SKM-1 treated with dmso at 0.1 percent for 144 hours (cell line): ENCODE measurements around the gene CACNA1H.
A peak's percentile ranks its signal among the peaks of the same experiment; 100 is the strongest.

Experiments
- DNase-seq: peaks from one replicate; lab custom pipeline; 2025; ENCODE audit not compliant: unreplicated experiment; lab: John Stamatoyannopoulos, UW

The CACNA1H gene

DNA sequence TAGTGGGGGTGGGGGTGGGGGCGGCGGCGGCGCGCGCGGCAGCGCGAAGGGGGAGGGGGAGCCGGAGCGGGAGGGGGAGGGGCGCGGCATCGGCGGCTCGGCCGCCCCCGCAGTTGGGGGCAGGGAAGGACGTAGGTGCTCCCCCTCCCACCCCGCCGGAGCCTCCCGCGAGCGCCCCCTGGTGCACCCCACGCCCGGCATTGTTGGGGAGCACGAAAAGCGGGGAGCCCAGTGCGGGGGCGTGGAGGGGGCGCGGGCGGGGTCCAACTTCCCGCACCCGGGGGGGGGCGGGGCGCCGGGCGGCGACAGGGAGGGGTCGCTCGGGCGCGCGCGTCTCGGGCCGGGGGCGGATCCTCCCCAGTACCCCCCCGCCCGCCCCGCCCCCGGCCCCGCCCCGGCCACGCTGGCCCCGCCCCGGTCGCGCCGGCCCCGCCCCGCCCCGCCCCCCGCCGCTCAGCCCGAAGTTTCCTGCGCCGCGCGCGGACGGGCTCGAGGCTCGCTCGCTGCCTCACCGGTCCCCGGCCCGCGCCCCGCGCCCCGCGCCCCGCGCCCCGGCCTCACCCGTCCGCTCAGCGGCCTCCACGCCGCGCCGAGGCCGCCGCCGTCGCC lies at the start of gene CACNA1H:
TSS of gene CACNA1H (plus strand) at position 456 of the 609 bp plus-strand sequence. CDS start 632 bp downstream, outside the sequence.
- DNase-seq = no peak

DNA sequence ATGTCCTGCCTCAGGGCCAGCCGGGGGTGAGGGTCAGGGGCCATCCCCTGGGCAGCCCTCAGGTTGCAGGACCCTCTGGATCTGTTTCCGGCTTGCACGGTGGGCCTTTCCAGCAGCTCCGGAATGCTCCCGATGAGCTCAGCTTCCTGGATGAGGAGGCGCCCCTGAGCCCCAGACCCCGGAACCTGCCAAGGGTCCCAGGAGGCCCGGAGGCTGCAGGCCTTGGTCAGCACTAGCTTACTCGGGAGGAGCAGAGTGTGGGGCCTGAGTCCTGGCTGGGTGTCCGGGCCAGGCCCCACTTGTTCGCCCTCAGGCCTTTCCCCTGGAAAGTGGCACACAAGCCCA lies 49.3 kb upstream of the CACNA1H start:
- DNase-seq = no peak

DNA sequence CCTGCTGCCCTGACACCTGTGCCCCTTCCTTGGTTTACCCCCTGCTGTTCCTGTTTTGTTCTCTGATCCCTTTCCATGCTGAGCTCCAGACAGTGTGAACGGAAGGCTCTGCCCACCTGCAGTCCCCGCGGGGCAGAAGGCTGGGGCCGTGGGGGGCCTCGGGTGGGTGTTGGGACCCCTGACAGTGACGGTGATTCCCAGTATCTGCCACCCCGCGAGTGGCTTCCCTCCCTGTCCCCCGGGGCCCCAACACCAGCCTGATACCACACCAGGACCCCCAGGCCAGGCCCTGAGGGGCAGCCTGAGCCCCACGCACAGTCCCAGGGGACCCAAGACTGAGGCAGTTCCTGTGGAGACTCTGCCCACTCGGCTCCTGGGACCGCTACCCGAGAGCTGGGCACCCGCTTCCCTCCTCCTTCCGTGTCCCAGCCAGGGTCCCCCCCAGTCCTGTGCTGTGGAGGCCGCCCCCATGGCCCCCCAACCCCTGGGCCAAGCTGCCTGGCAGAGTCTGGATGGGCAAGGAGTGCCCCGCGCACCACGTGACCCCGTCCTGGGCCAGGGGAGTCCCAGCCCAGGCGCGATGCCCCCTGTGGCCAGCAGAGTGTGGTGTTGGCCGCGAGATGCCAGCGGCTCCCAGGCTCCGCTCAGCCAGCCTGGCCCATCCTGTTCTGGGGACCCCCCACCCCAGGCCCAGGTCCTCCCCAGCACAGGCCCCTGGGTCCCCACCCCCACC lies 46.9 kb upstream of the CACNA1H start:
- peak; percentile 1 for DNase-seq

DNA sequence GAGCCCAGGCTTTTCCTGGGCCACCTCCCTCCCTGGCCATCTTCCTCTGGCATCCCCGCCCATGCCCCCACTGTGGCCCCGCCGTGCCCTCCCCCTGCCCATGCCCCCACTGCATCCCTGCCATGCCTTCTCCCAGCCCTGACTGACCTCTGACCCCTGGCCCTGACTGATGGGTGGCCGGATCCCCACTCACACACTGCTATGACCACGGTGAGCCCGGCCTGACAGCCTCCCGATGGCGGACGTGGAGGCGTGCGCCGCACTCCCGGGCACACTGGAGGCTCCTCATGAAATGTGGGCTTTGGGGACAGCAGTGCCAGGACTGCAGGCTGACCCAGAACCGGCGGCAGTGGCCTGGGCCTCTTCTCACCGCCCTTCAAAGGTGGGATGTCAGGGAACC lies 46.2 kb upstream of the CACNA1H start:
- no peak for DNase-seq

DNA sequence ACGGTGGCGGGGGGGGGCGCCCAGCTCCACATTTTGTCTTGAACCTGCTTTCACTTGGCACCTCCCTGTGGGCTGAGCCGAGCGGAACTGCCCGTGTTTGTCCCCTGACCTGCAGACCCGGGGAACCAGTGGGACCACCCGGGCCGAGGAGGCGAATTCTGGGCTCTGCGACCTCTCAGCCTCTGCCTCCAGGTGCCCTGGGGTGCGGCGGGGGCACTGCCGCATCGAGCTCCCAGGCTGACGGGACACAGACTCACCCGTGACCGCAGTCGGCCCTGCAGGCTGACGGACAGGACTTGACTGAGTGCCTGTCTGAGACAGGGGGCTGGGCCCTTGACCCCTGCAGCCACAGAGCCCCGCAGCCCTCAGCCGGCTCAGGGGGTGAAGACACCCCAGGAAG lies 45.8 kb upstream of the CACNA1H start:
- no peak for DNase-seq

DNA sequence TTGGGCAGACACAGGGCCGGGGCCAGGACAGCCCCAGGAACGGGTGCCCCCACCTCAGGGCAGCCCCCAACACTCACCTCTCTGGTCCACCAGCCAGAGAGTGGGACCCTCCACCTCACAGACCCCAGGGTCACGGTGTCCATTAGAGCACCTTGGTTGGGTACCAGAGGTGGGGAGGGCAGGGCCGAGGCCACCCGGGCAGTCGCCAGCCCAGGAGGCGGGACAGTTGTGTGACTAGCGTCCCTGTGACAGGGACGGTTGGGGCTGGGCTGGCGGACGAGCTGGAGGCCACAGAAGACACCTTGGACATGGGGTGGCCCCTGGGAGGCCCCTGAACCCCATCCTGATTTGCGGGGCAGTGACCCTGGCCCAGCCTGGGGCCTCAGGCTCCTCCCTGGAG lies 45.2 kb upstream of the CACNA1H start:
- no peak for DNase-seq

DNA sequence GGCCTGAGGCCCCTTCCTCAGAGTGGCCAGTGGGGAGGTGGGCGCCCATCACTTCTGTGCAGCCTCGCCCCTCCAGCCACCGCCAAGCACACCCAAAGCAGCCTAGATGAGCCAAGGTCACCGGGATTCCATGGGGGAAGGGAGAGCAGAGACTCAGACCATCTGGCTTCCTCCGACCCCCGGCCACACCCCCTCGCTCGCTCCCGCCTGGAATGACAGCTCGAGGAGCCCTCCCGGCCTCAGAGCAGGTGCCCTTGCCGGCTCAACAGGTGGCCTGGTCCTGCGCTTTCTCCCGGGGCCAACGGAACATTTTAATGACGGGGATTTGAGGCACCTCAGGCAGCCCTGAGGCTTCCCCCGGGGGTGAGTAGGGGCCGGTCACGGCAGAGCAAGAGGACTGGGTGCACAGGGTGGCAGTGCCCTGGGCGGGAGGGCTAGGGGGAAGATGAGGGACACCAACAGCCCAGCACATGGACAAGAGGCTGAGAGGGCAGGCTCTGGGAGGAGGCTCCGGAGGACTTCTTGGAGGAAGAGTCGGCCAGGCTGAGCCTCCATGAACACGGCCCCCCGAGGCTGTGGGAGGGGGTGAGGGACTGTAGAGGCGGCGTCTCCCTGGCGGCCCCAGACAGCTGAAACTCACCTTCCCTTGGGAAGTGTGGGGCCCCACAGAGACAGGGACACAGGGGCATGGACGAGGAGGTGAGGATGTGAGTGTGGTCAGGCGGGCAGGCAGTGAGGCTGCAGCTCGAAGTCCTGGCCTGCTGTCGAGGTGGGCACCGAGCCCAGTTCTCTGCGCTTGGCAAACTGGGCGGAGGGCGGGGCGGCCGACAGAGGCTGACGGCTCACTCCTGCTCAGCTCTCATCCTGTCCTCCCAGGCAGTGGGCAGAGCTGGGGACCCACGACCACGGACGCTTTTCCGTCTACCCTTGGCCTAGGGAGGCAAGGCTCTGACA lies 44.3 kb upstream of the CACNA1H start:
- no peak for DNase-seq

DNA sequence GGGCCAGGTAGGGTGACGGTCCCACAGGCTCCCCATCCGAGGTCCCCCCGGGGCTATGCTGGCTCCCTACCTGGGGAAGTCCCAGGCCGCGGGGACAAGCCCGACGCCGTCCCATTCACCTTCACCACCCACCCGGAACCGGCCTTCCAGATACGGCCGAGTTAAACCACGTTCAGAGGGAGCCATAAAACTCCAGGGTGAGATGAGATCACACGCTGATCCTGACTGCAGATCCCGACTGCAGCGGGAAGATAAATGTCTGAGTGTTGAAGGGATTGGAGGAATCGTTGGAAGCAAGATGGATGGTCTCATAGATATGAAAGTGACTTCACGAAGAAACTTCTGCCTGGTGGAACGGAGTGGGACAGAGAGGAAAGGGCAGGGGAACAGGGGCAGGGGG lies 43.3 kb upstream of the CACNA1H start:
- no peak for DNase-seq

DNA sequence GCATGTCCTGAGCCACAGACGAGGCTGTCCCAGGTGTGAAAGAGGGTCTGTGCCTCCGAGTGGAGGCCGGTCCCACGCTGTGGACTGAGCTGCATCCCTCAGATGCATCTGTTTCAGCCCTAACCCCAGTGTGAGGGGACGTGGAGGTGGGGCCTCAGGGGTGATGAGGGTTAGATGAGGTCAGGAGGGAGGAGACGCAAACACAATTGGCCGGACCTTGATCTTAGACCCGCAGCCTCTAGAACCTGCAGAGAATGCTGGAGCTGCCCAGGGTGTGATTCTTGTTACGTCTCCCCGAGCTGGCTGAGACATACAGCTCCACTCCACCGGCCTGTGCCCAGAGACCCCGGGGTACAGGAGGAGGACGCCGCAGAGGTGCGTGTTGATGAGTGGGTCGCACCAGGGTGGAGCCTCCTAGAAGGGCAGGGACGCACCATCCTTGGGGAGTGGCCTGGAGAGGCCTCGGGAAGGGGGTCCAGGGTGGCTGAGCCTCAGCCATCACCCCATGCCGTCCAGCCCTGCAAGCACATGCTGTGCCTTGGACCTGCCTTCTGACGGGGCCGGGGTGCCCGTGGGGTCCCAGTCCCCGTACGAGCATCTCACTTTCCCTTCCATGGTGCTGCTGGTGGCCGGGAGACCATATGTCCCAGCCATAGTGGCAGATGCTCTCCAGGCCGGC lies 40.3 kb upstream of the CACNA1H start:
- no peak for DNase-seq

DNA sequence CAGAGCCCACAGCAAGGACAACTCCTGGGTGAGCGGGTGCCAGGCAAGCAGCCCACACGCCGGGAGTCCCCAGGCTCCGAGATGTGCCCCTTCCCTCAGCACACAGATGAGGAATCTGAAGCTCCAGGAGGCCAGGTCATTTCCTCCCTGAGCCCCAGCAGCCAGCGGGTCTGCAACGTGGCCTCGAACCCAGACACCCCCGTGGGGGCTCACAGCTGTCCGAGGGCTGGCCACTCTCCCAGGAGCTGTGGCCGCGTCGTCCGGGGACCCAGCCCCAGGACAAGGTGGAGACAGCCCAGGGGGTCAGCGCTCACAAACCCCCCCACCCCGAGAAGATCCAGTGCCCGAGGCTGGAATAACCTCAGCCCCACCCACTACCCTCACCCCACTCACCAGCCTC lies 39.4 kb upstream of the CACNA1H start:
- DNase-seq = no peak

DNA sequence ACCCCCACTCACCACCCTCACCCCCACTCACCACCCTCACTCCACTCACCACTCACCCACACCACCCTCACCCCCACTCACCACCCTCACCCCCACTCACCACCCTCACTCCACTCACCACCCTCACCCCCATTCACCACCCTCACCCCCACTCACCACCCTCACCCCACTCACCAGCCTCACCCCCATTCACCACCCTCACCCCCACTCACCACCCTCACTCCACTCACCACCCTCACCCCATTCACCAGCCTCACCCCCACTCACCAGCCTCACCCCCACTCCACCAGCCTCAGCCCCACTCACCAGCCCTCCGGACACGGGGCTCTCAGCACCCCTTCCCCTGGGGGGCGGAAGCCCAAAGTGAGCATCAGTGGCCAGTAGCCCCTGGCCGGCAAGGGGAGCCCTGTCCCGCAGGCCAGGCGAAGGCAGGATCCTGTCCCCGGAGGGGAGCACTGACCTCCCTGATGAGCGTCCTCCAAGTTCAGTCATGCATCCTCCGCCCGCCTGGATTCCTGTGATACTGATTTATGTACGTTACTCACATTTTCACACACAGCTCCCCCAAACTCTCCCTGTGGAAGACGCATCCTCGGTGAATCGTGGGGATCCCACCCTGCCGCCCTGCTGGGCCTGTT lies 38.9 kb upstream of the CACNA1H start:
- no peak for DNase-seq

DNA sequence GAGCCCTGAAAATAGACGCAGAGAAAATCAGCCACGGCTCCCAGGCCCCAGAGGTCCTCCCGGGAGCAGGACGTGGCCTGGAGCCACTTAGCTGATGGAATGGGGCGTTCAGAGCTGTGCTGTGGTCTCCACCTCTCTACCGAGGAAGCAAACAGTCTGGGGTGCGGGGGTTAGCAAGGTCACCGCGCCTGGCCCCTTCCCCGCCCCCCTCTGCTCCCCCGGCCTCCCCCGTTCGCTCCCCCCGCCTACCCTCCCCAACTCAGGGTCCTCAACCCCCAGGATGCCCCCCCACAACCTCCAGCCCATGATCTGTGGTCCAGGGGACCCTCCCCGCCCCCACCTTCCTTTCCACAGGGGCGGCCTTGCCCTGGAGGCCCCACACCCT lies 36.2 kb upstream of the CACNA1H start:
- DNase-seq = no peak

DNA sequence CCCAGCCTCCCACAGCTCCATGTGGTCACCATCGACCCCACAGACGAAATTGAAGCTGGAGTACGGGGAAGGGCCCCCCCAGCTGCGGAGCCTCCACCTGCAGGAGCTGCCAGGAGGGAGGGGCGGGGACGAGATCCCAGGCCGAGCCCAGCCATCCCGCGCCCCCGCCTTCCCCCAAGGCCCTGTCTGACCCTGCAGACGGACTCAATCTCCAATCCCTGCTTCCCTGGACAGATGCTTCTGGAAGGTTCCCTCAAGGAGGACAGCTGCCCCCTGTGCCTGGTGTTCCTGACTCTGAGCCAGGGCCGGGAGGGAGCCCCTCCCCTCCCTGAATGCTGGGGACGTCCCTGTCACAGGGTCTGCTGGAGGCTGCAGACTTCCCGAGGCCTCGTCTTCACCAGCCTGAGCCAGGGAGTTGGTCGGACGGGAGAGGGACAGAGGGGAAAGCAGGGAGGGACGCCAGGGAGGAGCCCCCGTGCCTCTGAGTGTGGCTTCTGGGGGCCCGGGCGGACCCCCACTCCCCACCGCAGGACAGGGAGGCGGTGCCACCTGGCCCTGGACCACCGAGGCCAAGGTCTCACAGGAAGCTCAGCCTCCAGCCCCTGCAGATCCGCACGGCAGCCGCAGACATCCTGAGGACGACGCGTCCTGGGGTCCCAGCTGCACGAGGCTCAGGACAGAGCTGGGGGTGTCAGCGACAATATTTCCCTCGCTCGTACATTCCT lies 35.6 kb upstream of the CACNA1H start:
- DNase-seq = no peak

DNA sequence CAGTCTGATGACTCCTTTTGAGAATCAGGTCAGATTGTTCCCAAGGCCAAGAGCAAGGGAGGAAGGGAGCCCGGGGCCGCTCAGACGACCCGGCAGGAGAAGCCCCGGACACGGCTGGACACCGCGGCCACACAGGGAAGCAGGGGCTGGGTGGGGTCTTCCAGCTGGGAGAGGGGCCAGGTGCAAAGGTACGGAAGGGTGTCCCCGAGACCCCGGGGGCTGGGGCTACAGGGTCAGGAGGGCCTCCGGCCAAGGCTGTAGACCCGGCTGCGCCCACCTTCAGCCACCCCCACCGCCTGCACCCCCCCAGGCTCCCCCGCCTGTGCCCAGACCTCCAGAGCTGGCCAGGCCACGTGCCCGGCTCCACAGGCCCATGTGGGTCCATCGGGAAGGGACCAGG lies 35.0 kb upstream of the CACNA1H start:
- no peak for DNase-seq

DNA sequence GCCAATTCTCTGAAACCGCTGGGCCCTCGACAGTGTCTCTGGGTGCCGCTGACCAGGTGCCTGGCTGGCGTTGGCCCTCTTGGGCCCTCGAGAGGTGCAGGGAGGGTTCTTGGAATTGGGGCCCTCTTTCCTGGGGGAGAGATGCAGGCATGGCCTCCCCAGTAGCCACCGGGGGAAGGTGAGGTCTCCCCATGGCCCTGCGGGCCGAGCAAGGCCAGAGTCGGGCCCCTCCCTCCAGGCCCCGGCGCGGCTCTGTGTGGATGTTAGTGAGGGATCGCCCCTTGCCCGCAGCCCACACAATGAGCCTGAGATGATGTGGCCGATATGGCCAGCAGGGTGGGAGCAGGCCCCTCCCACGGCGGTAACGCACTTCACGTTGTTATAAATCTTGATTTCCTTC lies 33.8 kb upstream of the CACNA1H start:
- DNase-seq = no peak

DNA sequence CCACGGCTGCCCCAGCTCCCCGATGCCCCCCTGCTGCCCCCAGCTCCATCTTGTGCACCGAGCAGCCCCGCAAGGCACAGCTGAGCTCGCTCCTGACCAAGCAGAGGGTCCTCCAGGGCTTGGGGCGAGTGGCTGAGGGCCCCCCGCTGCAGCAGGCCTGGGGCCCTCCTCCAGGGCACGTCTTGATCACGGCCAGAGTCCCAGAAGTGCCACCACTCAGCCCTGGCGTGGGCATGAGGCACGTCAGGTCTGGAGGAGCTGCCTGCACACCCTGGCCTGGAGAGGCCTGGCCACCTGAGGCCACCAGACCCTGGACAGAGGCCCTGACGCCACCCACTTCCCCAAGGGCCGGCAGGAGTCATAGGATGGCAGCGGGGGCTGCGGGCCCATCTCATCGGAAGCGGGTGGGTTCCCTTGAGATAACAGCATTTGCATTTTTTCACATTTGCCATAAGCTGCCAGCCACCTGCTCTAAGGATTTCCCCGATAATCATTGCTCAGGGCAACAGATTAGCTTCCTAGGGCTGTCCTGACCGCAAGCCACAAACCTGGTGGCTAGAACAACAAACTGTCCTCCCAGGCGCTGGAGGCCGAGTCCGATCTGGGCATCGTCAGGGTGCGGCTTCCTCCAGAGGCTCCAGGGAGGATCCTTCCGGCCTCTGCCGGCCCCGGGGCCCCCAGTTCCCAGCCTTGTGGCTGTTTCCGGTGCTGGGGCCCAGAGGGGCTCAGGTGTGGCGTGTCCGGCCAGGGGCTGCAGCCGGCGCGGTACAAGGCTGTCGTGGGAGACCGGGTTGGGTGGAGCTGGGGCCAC lies 32.9 kb upstream of the CACNA1H start:
- no peak for DNase-seq

DNA sequence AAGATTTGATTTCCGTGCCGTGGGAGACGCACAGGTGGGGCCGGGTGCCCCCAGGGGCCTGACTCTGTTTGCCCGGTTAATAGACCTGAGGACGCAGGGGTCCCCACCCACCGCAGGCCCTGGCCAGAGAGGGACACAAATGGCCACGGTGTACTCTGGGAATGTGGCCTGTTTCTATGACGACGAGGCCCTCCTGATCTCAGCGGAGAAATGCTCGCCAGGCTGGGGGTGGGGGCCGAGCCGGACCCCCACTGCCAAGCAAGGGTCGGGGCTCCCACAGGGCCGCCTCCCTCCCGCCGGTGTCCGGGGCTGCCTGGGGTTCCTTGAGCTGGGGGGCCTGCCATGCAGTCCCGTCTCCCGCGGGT lies 32.3 kb upstream of the CACNA1H start:
- no peak for DNase-seq

DNA sequence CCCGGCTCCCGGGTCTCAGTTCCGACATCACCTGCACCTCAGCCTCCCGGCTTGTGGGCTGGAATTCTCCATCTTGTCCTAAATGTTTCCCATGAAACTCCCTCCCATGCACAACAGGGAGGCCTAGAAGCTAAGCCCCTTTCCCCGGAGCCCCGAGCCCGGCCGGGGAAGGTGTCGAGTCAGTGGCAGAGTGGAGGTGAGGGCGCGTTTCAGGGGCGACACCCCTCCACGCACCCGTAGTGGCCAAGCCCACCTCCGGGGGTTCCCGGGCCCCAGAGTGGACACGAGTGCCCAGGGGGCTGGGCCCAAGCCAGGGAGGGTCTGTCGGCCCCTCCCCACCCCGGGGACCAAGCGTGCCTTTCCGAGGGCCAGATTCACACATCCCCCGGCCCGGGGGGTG lies 31.9 kb upstream of the CACNA1H start:
- no peak for DNase-seq

DNA sequence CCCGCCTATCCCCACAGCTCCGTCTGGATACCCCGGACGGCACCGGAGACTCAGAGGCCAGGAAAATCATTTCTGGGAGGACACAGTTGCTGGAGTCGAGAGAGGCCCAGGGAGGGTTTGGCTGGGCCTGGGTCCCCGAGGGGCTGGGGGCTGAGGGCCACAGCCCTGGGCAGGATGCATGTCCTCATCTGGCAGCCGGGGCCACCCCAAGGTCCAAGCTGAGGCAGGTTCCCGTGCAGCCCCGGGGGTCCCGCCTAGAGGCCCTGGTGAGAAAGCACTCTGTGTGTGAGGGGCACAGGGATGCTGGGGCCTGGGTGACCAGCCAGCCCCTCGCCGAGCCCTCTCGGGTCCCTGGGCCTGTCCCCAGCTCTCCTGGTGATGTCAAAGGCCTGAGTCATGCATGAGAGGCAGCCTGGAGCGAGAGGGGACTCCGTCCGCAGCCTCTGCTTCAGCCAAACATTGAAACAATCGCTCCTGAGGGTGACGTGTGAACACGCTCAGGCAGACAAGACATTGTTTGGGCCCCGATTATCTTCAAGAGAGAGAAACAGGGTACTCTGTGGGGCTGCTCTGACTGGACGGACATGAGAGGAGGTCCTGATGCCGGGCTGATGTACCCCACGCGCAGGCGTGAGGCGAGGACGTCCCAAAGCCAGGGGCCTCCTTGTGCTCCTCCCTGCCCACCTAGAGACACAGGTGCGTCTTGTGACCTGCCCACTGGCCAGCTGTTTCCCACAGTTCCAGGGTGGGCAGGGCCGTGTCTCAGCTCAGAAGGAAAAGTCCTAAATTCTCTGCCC lies 31.1 kb upstream of the CACNA1H start:
- DNase-seq = no peak
